Forelimb muscle (tissue), 1 donor: ENCODE data around the gene RICTOR. TPM values are rescaled to one million over a fixed set of nuclear protein-coding genes. Genes with fewer than 3 reads are reported as not detected.

Experiments
- DNase-seq: peaks from one replicate; pipeline ENCODE4 v3.0.0-alpha.2; 2013; ENCODE audit warnings: low read depth
- polyA plus RNA-seq: library from polyadenylated mRNA; unstranded; fragments of 120-200 nt; gene quantifications from one replicate; pipeline ENCODE4 v1.2.1, GENCODE V29; 2013; ENCODE audit not compliant: insufficient read length

RICTOR gene
- polyA plus RNA-seq, 1 donor, result 17.1 TPM

- DNase-seq, result no peak
Measured at GRCh38 chr5:38938973-38939372, 135.2 kb downstream of the RICTOR start.

GRCh38 chr5:38938424-38938823 lies 135.8 kb downstream of the RICTOR start:
- no peak for DNase-seq

- DNase-seq, result no peak
Measured at GRCh38 chr5:38936269-38936668, 137.9 kb downstream of the RICTOR start.

GRCh38 chr5:38935437-38935836 lies 138.8 kb downstream of the RICTOR start:
- no peak for DNase-seq

GRCh38 chr5:38932854-38933408 lies 141.3 kb downstream of the RICTOR start:
- no peak for DNase-seq

GRCh38 chr5:38931731-38932130 lies 142.5 kb downstream of the RICTOR start:
- DNase-seq, result no peak

- DNase-seq, result no peak
Measured at GRCh38 chr5:38929838-38930237, 144.4 kb downstream of the RICTOR start.

GRCh38 chr5:38927470-38927869 lies 146.7 kb downstream of the RICTOR start:
- DNase-seq, result no peak

- no peak for DNase-seq
Measured at GRCh38 chr5:38926121-38926520, 148.1 kb downstream of the RICTOR start.

GRCh38 chr5:38925154-38925925 lies 148.9 kb downstream of the RICTOR start:
- DNase-seq, result no peak

- DNase-seq, result no peak
Measured at GRCh38 chr5:38923661-38924451, 150.3 kb downstream of the RICTOR start.

GRCh38 chr5:38922199-38922598 lies 152.0 kb downstream of the RICTOR start:
- DNase-seq, result no peak

- DNase-seq, result no peak
Measured at GRCh38 chr5:38921174-38921573, 153.0 kb downstream of the RICTOR start.

- DNase-seq, result no peak
Measured at GRCh38 chr5:38916802-38917201, 157.4 kb downstream of the RICTOR start.

- DNase-seq, result no peak
Measured at GRCh38 chr5:38913714-38914113, 160.5 kb downstream of the RICTOR start.

- no peak for DNase-seq
Measured at GRCh38 chr5:38911933-38912332, 162.3 kb downstream of the RICTOR start.

- no peak for DNase-seq
Measured at GRCh38 chr5:38906503-38906902, 167.7 kb downstream of the RICTOR start.

GRCh38 chr5:38905516-38905915 lies 168.7 kb downstream of the RICTOR start:
- DNase-seq, result no peak

GRCh38 chr5:38899936-38900335 lies 174.3 kb downstream of the RICTOR start:
- DNase-seq, result no peak

- no peak for DNase-seq
Measured at GRCh38 chr5:38896760-38897159, 177.4 kb downstream of the RICTOR start.

GRCh38 chr5:38892363-38892762 lies 181.8 kb downstream of the RICTOR start:
- DNase-seq, result no peak

- DNase-seq, result no peak
Measured at GRCh38 chr5:38891563-38891962, 182.6 kb downstream of the RICTOR start.

GRCh38 chr5:38889424-38889823 lies 184.8 kb downstream of the RICTOR start:
- no peak for DNase-seq
